HCT116 (cell line): ENCODE measurements around the gene UBE2L3. TPM values are rescaled to one million over a fixed set of nuclear protein-coding genes. Genes with fewer than 3 reads are reported as not detected.

Source experiments
- ATAC-seq: fragments of 200-7000 bp; cut with Tn5 transposase; 2 replicates; pipeline ENCODE4 v1.9.1; 2020; ENCODE audit warnings: mild to moderate bottlenecking, moderate library complexity
- BruUV-seq: library from RNA; stranded (reverse); fragments of 400-500 nt; replicated peaks from 2 replicates; lab custom pipeline; 2021; lab: Mats Ljungman, UMichigan
- CTCF ChIA-PET: fragments of 300-600 bp; sonication (Branson Sonifier 250); formaldehyde crosslinking; loops from one replicate; lab custom pipeline; 2021; ENCODE audit warnings: antibody characterized with exemption; lab: Charles Lee
- POLR2A ChIA-PET: fragments of 300-600, 350-600 bp; sonication (Branson Sonifier 250); formaldehyde crosslinking; loops from one replicate; lab custom pipeline; 2021; ENCODE audit warnings: antibody characterized with exemption; lab: Charles Lee
- RAD21 ChIA-PET, 2 experiments: fragments of 300-600 bp; sonication (Branson Sonifier 250); formaldehyde crosslinking; loops; one replicate each; lab custom pipeline; 2023; ENCODE audit warnings: low total read pairs in 2 of 2; ENCODE audit not compliant: uncharacterized antibody in 2 of 2, unreplicated experiment in 2 of 2, low non-redundant PET in 1 of 2; lab: Charles Lee
- DNase-seq: peaks from one replicate; pipeline ENCODE4 v3.0.0-alpha.2; 2010; ENCODE audit warnings: low read depth, low spot score
- H2AFZ ChIP-seq: fragments of 200-600 bp; shearing (Covaris generic), sonication (generic); 2 replicates; pipeline ENCODE4 v1.6.1; 2017; ENCODE audit warnings: low read depth, mixed run types, mixed read lengths, antibody characterized with exemption, low read length; ENCODE audit not compliant: poor library complexity, severe bottlenecking
- H3K27ac ChIP-seq: 2 replicates; pipeline ENCODE4 v1.5.1; 2012; ENCODE audit warnings: low read depth, low read length
- H3K27me3 ChIP-seq: fragments of 200-600 bp; sonication (generic); 2 replicates; pipeline ENCODE4 v1.6.1; 2016; ENCODE audit warnings: mixed run types, low read length, mixed read lengths; ENCODE audit not compliant: insufficient read depth
- H3K36me3 ChIP-seq, 2 experiments: fragments of 200-500 bp in 1 of 2; fragments of 200-600 bp in 1 of 2; sonication (Bioruptor generic) in 1 of 2; sonication (generic) in 1 of 2; 2 replicates each; pipeline versions ENCODE4 v1.5.1 to v1.6.1; 2014 to 2016; ENCODE audit warnings: low read length in 2 of 2, inconsistent platforms in 1 of 2, mixed read lengths in 1 of 2, mixed run types in 1 of 2; ENCODE audit not compliant: insufficient read depth in 2 of 2, control insufficient read depth in 1 of 2
- H3K4me1 ChIP-seq, 2 experiments: fragments of 200-600 bp in 1 of 2; sonication (generic) in 1 of 2; 2 replicates each; pipeline versions ENCODE4 v1.5.1 to v1.6.1; 2012 to 2017; ENCODE audit warnings: low read length in 2 of 2, inconsistent platforms in 1 of 2, mild to moderate bottlenecking in 1 of 2, mixed read lengths in 1 of 2, mixed run types in 1 of 2, moderate library complexity in 1 of 2; ENCODE audit not compliant: insufficient read depth in 2 of 2, control insufficient read depth in 1 of 2
- H3K4me2 ChIP-seq: fragments of 200-600 bp; sonication (generic); 2 replicates; pipeline ENCODE4 v1.6.1; 2017; ENCODE audit warnings: mixed run types, low read length, mixed read lengths
- H3K4me3 ChIP-seq, 2 experiments: fragments of 200-600 bp in 1 of 2; sonication (generic) in 1 of 2; replicated peaks in 1 of 2; 2 replicates each; pipeline ENCODE4 v1.5.1; 2011 to 2016; ENCODE audit warnings: low read length in 2 of 2, control low read depth in 1 of 2, low read depth in 1 of 2, mild to moderate bottlenecking in 1 of 2, mixed read lengths in 1 of 2, mixed run types in 1 of 2
- H3K79me2 ChIP-seq: fragments of 200-600 bp; sonication (generic); 2 replicates; pipeline ENCODE4 v1.6.1; 2017; ENCODE audit warnings: mild to moderate bottlenecking, mixed run types, low read length, moderate library complexity, mixed read lengths; ENCODE audit not compliant: insufficient read depth
- H3K9ac ChIP-seq: fragments of 200-600 bp; sonication (generic); 2 replicates; pipeline ENCODE4 v1.6.1; 2016; ENCODE audit warnings: low read length, mixed read lengths
- H3K9me2 ChIP-seq: fragments of 200-600 bp; sonication (generic), shearing (Covaris generic); 2 replicates; pipeline ENCODE4 v1.6.1; 2017; ENCODE audit warnings: mixed run types, mild to moderate bottlenecking, moderate library complexity; ENCODE audit not compliant: insufficient read depth
- H3K9me3 ChIP-seq, 2 experiments: fragments of 200-500 bp in 1 of 2; fragments of 200-600 bp in 1 of 2; sonication (Bioruptor generic) in 1 of 2; sonication (generic) in 1 of 2; 2 replicates each; pipeline ENCODE4 v1.6.1; 2014 to 2017; ENCODE audit warnings: low read length in 2 of 2, mixed read lengths in 2 of 2, inconsistent platforms in 1 of 2, low read depth in 1 of 2, mild to moderate bottlenecking in 1 of 2, mixed run types in 1 of 2, moderate library complexity in 1 of 2; ENCODE audit not compliant: control insufficient read depth in 1 of 2, insufficient read depth in 1 of 2
- H4K20me1 ChIP-seq: fragments of 200-600 bp; sonication (generic), shearing (Covaris generic); 2 replicates; pipeline ENCODE4 v1.6.1; 2017; ENCODE audit warnings: mixed run types, mild to moderate bottlenecking, moderate library complexity; ENCODE audit not compliant: insufficient read depth
- CEBPB ChIP-seq: IDR thresholded peaks from 2 replicates; pipeline ENCODE4 v1.6.1; 2012; ENCODE audit warnings: low read depth
- EGR1 ChIP-seq: IDR thresholded peaks from 2 replicates; pipeline ENCODE4 v1.6.1; 2012; ENCODE audit warnings: low read depth
- ELF1 ChIP-seq: IDR thresholded peaks from 2 replicates; pipeline ENCODE4 v1.6.1; 2012; ENCODE audit warnings: low read depth, borderline replicate concordance
- FOSL1 ChIP-seq: IDR thresholded peaks from 2 replicates; pipeline ENCODE4 v1.6.1; 2012; ENCODE audit warnings: low read depth
- RAD21 ChIP-seq: IDR thresholded peaks from 2 replicates; pipeline ENCODE4 v1.6.1; 2012; ENCODE audit warnings: low read depth, mild to moderate bottlenecking
- SIN3A ChIP-seq: IDR thresholded peaks from 2 replicates; pipeline ENCODE4 v1.6.1; 2012; ENCODE audit warnings: low read depth
- SP1 ChIP-seq: IDR thresholded peaks from 2 replicates; pipeline ENCODE4 v1.6.1; 2012; ENCODE audit warnings: low read depth
- TCF7L2 ChIP-seq: IDR thresholded peaks from 2 replicates; pipeline ENCODE4 v1.7.0; 2011; ENCODE audit warnings: borderline replicate concordance, inconsistent platforms; ENCODE audit not compliant: insufficient read depth, insufficient read length; ENCODE audit errors: extremely low read depth
- ZBTB33 ChIP-seq: IDR thresholded peaks from 2 replicates; pipeline ENCODE4 v1.6.1; 2011; ENCODE audit warnings: mild to moderate bottlenecking, low read length, moderate library complexity; ENCODE audit not compliant: insufficient replicate concordance; ENCODE audit errors: extremely low read depth
- ZFX ChIP-seq: fragments of 450-650 bp; IDR thresholded peaks from 2 replicates; pipeline ENCODE4 v1.6.1; 2017
- ZNF274 ChIP-seq: fragments of 200-500 bp; sonication (Bioruptor generic); IDR thresholded peaks from 2 replicates; pipeline ENCODE4 v1.6.1; 2014; ENCODE audit warnings: mild to moderate bottlenecking, low read depth, low read length, inconsistent platforms
- intact Hi-C: fragments of 100-400 bp; cut with micrococcal nuclease; formaldehyde crosslinking; loops from 2 replicates; pipeline ENCODE4 v1.10.0; 2022
- total RNA-seq: library from RNA; stranded (reverse); gene quantifications from one replicate; pipeline ENCODE4 v1.2.1, GENCODE V29; 2021; ENCODE audit not compliant: unreplicated experiment

Gene UBE2L3
- total RNA-seq, 1 experiment from 2014 or later, result 55.6 TPM

- no peak for ATAC-seq
- POLR2A ChIA-PET, result interaction anchor here (0.8 to 1.0 kb wide), 2 partner anchors 15 to 27 kb away, joined by 3 read pairs; no protein-coding TSS in a partner anchor
- intact Hi-C loops, result no loop called here
- RAD21 ChIA-PET, result interaction anchor here in 1 of 2 experiments (0.7 kb wide), 1 partner anchor 549 kb away, joined by 4 read pairs; no protein-coding TSS in a partner anchor
- Histone ChIP-seq H3K4me1 (peaks cover 0 to under 1% of the 10 kb centered on the region in 2 experiments; a peak in 2 of 4 replicates), H2AFZ (no peak overlapping the region), H4K20me1 (peaks cover 14% of the 10 kb centered on the region; the same call in 1 of the 2 replicates), H3K9ac (no peak overlapping the region), H3K27me3 (no peaks in the 10 kb centered on the region), H3K4me3 (no peak overlapping the region), H3K79me2 (peaks cover 93% of the 10 kb centered on the region), H3K4me2 (no peak overlapping the region), H3K9me3 (no peaks in the 10 kb centered on the region), H3K9me2 (no peaks in the 10 kb centered on the region), H3K27ac (no peak overlapping the region), H3K36me3 (peaks cover 13 to 31% of the 10 kb centered on the region in 2 experiments)
- CTCF ChIA-PET, result interaction anchor here (0.6 kb wide), 1 partner anchor 17 kb away, joined by 3 read pairs; no protein-coding TSS in a partner anchor
- TF ChIP-seq SIN3A (no peak), RAD21 (no peak), TCF7L2 (no peak), FOSL1 (no peak), ZNF274 (no peak), ZBTB33 (no peak), EGR1 (no peak), SP1 (no peak), CEBPB (no peak), ELF1 (no peak), ZFX (no peak)
- DNase-seq, result no peak
- BruUV-seq, result no TSS peak
Measured at GRCh38 chr22:21613553-21614233, 46.2 kb downstream of the UBE2L3 start.
